Measurements from ENCODE around the gene OSBPL7. TPM values are rescaled to one million over a fixed set of nuclear protein-coding genes. Genes with fewer than 3 reads are reported as not detected.

OSBPL7 gene
- total RNA-seq, 4 donors from 2014 or later: 1.1 to 4.6 (median 1.6) TPM

DNA sequence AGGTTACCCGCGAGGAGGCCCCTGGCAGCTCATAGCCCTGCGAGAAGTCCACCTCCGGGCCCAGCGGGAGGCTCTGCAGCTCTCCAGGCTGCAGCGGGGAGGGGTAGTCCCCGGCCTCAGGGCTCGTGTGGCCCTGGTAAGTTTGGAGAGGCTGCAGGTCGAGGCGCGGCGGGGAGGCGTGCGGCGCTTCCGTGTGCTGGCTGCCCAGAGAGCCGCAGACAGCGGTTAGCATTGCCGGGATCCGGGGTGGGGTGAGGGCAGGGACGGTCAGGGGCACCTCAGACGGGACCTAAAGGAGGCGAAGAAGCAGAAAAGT is 26.6 kb upstream of the OSBPL7 start:
- intact Hi-C loops (cut with DNase I): no loop called here
- H3K4me3 ChIP-seq: no peak overlapping the region
- no peak for DNase-seq
- H3K4me1 ChIP-seq: peaks cover 25 to 66% (median 34%) of the 10 kb centered on the region in 3 donors
- no peak overlapping the region for H3K27ac ChIP-seq
- no peaks in the 10 kb centered on the region for H3K9me3 ChIP-seq
- TF ChIP-seq POLR2A (IDR thresholded peaks at IDR 0.05): no peak
- TF ChIP-seq, protein P1, sequence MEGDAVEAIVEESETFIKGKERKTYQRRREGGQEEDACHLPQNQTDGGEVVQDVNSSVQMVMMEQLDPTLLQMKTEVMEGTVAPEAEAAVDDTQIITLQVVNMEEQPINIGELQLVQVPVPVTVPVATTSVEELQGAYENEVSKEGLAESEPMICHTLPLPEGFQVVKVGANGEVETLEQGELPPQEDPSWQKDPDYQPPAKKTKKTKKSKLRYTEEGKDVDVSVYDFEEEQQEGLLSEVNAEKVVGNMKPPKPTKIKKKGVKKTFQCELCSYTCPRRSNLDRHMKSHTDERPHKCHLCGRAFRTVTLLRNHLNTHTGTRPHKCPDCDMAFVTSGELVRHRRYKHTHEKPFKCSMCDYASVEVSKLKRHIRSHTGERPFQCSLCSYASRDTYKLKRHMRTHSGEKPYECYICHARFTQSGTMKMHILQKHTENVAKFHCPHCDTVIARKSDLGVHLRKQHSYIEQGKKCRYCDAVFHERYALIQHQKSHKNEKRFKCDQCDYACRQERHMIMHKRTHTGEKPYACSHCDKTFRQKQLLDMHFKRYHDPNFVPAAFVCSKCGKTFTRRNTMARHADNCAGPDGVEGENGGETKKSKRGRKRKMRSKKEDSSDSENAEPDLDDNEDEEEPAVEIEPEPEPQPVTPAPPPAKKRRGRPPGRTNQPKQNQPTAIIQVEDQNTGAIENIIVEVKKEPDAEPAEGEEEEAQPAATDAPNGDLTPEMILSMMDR (IDR thresholded peaks at IDR 0.05): no peak
- WGBS, 2 donors: 90% methylated on average over 3 of the region's 23 CpGs; no CpG with 5 or more reads in 1 of the 2 donors
- H3K36me3 ChIP-seq: no peaks in the 10 kb centered on the region
- peaks cover 13 to 87% (median 23%) of the 10 kb centered on the region in 4 donors for H3K27me3 ChIP-seq

DNA sequence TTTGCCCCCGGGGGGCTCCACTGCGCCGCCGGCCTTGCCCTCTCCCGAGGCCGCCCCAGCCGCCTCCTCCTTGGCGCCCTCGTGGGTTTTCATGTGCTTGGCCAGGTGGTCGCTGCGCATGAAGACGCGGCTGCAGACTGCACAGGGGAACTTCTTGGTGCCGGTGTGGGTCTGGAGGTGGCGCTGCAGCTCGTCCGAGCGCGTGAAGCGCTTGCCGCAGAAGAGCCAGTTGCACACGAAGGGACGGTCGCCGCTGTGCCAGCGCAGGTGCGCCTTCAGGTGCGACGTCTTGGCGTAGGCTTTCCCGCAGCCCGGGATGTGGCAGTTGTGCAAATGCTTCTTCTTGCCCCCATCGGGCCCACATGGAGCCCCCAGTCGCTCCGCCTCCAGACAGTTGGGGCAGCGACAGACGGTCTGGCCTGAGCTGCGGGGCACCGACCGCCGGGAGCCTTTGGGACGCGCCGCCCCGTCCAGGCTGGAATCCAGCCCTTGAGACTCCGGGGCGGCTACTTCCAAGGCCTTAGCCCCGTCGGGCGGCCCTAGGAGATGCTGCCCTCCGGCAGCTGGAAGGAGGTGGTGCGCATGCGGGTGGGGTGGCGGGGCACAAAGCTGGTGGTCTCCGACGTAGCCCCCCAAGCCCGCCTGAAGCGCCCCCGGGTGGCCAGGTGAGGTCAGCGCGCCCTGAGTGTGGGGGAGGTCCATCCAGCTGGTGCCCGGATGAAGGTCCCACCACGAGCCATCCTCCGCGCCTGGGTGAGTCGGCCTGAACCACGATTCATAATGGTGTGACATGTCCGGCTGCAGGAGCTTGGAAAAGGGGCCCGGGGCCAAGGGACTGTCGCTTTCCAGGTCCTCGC is 26.0 kb upstream of the OSBPL7 start:
- intact Hi-C loops (cut with DNase I): no loop called here
- H3K4me3 ChIP-seq: no peak overlapping the region
- 27 to 36% methylated on average over 5 to 20 of the region's 71 CpGs for WGBS, 2 donors
- no peak overlapping the region for H3K27ac ChIP-seq
- peaks cover 10 to 81% (median 18%) of the 10 kb centered on the region in 4 donors for H3K27me3 ChIP-seq
- no peak for DNase-seq
- TF ChIP-seq POLR2A (IDR thresholded peaks at IDR 0.05): no peak
- TF ChIP-seq, protein P1 (IDR thresholded peaks at IDR 0.05): peak in 3 of 6 experiments; percentile 14 to 35 (median 18)
- no peaks in the 10 kb centered on the region for H3K9me3 ChIP-seq
- no peaks in the 10 kb centered on the region for H3K36me3 ChIP-seq
- peaks cover 29 to 69% (median 35%) of the 10 kb centered on the region in 3 donors for H3K4me1 ChIP-seq

GRCh38 chr17:47846716-47847340 is 25.2 kb upstream of the OSBPL7 start:
- no peak for DNase-seq
- H3K9me3 ChIP-seq: no peaks in the 10 kb centered on the region
- TF ChIP-seq, protein P1 (IDR thresholded peaks at IDR 0.05): no peak
- TF ChIP-seq POLR2A (IDR thresholded peaks at IDR 0.05): no peak
- H3K36me3 ChIP-seq: no peaks in the 10 kb centered on the region
- intact Hi-C loops (cut with DNase I): no loop called here
- H3K27me3 ChIP-seq: peaks cover 6 to 74% (median 12%) of the 10 kb centered on the region in 4 donors
- H3K4me3 ChIP-seq: no peak overlapping the region
- no peak overlapping the region for H3K27ac ChIP-seq
- peaks cover 29 to 67% (median 34%) of the 10 kb centered on the region in 3 donors for H3K4me1 ChIP-seq
- WGBS, 2 donors: 0 to 18% methylated on average over 4 to 13 of the region's 31 CpGs

DNA sequence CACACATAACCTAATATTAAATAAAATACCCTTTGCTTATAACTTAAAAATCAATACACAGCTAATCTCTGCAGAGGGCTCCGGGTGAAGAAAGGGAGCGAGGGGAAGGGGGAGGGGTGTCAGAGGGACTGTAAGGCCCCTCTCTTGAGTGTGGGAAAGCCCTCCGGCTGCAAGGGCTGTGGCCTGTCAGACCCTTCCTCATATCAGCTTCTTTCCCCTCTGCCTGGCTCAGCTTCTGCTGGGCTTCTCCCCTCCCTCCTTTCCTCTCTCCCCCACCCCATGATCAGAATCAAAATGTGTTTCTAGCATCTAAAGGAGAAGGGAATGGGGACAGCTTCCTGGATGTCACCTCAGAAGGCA is 24.1 kb upstream of the OSBPL7 start:
- DNase-seq: no peak
- peaks cover 3 to 62% (median 9%) of the 10 kb centered on the region in 4 donors for H3K27me3 ChIP-seq
- no peak for TF ChIP-seq POLR2A (IDR thresholded peaks at IDR 0.05)
- TF ChIP-seq, protein P1 (IDR thresholded peaks at IDR 0.05): no peak
- peaks cover 23 to 64% (median 30%) of the 10 kb centered on the region in 3 donors for H3K4me1 ChIP-seq
- no peak overlapping the region for H3K27ac ChIP-seq
- H3K9me3 ChIP-seq: no peaks in the 10 kb centered on the region
- no peak overlapping the region for H3K4me3 ChIP-seq
- WGBS, 2 donors: 89 to 100% methylated on average over 1 to 3 of the region's 3 CpGs
- intact Hi-C loops (cut with DNase I): no loop called here
- no peaks in the 10 kb centered on the region for H3K36me3 ChIP-seq

Data from esophagus squamous epithelium (tissue), 5 donors.